Esophagus muscularis mucosa (tissue), 3 donors: ENCODE measurements around the gene TTC4.

Experiments used
- POLR2AphosphoS5 ChIP-seq, 2 donors: sonication (generic); formaldehyde crosslinking; IDR thresholded peaks; one replicate each; pipeline ENCODE4 v1.6.1; 2017; ENCODE audit warnings: antibody characterized with exemption in 2 of 2
- TF ChIP-seq, protein P1 (sequence below), 3 experiments: fragments of 200-600 bp in 2 of 3; fragments of 450-650 bp in 1 of 3; sonication (generic) in 2 of 3; IDR thresholded peaks; one replicate each; pipeline ENCODE4 v1.5.1; 2017 to 2019; ENCODE audit warnings: antibody characterized with exemption in 3 of 3, mild to moderate bottlenecking in 2 of 3, moderate library complexity in 1 of 3

DNA sequence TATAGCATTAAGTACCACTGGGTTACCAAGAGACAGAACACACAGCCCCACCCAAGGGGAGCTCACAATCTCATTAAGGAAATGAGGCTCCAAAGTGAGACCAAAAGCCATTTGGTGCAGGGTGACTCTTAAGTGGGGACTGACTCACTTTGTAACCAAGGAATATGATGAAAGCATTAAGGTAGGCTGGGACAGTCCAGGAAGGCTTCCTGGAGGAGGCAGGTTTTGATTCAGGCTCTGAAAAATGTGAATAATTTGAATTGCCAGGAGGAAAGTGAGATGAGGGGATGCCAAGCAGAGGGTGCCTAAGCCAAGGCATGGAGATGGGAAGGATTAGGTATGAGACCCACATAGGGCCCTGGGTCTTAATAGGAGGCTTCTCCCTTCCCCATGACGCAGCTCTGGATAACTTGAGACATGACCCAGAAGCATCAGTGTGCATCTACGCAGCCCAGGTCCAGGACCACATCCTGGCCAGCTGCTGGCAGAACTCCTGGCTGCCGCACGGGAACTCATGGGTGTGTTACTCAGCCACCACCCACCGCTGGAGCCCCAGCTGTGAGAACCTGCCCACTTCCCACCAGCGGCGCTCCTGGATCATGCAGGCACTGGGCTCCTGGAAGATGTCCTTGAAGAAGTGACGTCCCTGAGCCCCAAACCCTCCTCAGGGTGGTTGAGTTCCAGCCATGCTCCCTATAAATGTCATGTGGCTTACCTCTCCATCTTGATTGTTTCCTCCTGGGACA, 5.9 kb upstream of the TTC4 start:
- TF ChIP-seq, protein P1, sequence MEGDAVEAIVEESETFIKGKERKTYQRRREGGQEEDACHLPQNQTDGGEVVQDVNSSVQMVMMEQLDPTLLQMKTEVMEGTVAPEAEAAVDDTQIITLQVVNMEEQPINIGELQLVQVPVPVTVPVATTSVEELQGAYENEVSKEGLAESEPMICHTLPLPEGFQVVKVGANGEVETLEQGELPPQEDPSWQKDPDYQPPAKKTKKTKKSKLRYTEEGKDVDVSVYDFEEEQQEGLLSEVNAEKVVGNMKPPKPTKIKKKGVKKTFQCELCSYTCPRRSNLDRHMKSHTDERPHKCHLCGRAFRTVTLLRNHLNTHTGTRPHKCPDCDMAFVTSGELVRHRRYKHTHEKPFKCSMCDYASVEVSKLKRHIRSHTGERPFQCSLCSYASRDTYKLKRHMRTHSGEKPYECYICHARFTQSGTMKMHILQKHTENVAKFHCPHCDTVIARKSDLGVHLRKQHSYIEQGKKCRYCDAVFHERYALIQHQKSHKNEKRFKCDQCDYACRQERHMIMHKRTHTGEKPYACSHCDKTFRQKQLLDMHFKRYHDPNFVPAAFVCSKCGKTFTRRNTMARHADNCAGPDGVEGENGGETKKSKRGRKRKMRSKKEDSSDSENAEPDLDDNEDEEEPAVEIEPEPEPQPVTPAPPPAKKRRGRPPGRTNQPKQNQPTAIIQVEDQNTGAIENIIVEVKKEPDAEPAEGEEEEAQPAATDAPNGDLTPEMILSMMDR (IDR thresholded peaks at IDR 0.05), result no peak
- TF ChIP-seq POLR2AphosphoS5 (IDR thresholded peaks at IDR 0.05), result no peak
